Stimulated activated CD4-positive, alpha-beta T cell treated with anti-CD3 and anti-CD28 coated beads, TNF-alpha, amount 100 ng/mL, for 48 hours (primary cell): ENCODE results near the gene SBF1.

ENCODE experiments used
- DNase-seq, 3 donors: peaks; one replicate each; pipeline ENCODE4 v3.0.0-alpha.2; 2020; ENCODE audit warnings: low read depth in 3 of 3

Gene SBF1

DNA sequence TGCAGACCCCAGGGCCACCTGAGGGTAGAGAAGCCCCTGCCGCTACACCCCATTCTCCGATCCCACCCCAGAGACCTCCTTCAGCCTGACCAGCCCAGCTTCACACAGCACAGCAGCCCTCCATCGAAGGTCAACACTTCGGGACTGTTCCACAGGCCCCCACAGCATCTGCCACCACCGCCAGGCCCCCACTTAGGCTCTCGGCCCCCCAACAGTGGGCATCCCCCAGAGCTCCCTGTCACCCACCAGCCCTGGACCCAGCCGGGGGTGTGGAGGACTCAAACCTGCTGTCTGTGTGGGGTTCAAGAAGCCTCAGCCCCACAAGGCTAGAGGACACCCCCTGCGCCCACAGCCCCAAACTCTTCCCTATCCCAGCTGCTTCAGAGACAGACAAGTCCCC is 6.2 kb downstream of the SBF1 start:
- DNase-seq, result no peak

DNA sequence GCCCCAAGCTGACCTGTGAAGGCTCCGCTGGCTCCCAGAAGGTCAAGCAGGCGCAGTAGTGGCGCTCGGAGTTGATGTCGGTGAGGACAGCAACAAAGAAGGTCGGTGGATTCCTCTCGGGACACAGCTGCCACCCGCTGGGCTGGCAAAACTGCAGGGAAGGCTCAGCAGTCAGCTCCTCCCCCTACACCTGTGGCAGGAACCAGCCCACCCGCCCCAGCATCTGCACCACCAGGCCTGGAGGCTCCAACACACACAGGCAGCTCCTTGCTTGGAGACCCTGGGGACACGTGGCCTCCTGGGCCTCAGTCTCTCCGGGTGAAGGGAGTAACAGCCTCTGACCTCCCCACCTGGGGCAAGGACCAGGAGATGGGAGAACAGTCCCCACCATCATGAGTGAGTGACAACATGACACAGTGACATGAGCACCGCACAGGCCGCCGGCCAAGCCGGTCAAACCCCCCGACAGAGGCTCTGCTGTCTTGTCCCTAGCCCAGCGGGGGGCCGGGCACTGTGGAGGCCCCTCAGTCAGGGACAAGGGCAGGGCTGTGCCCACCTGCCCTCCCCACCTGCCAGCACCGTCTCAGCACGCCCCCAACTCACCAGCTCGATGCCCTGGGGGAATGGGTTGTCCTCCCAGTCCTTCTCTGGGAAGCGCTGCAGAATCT is 6.9 kb downstream of the SBF1 start:
- no peak for DNase-seq

DNA sequence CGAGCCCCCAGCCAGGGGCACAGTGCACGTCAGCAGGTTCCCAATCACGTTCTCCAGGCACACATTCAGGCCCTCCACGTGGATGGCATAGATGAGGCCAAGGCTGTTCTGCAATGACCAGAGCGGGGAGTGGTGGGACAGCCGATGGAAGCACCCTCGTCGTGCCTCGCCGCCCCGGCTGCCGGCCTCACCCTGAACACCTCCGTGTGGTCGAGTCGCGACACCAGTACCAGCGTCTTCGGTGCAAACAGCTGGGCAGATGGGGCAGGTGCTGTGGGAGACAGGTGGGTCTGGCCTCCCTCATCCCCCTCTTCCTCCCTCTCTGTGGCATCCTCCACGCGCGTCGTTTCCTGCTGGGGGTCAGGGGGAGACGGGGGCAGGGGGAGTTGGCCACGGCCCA is 7.5 kb downstream of the SBF1 start:
- DNase-seq, result no peak

DNA sequence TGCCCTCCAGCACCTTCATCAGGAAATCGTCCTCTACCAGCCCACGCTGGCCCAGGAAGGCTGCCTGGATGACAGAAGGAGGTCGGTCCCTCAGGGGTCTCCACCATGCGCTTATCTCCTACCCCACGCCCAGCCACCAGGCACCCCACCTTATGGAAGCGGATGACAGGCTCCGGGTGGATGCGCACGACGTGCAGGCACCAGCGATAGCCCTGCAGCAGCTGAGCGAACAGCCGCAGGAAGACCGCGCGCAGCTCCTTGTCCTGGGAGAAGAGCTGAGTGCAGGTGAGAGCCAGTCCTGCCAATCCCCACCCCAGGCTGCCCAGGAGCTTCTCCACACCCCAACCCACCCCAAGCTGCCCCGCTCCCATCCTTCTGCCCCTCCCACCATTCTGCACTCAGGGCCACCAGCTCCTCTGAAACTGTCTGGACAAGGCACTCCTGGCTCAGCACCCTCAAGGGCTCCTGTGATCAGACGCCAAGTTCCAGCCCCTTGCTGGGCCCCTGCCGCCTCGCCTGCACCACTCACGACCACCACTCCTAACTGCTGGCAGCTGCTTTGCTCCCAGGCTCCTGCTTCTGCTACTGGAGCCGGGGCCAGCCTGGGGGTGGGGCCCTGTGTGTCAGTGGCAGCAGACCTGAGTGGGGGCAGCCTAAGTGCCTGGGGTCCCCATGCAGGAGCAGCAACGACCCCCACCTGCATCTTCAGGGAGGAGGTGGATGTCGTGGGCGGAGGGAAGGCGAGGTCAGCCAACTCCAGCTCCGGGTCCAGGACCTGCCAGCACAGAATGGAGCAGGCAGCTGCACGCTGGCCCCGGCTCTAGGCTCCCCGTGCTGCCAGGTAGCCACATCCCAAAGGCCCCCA is 9.5 kb downstream of the SBF1 start:
- DNase-seq, result no peak

DNA sequence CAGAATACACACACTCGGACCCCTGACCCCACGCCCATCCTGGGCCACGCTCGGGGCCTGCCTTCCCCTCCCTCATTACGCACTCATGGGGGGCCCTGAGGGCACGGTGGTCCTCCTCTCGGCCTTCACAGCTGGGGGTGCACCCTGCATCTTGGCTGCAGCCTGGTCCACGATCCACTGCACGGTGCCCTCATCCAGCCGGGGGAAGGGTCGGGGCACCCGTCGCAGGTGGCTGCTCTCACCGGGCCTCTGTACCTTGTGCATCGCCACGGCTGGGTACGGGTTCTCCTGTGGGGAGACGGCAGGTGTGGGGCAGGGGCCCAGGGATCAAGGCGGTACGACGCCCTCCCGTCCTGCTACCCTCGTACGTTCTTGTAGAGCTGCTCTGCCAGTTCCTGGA is 10.4 kb downstream of the SBF1 start:
- DNase-seq, result no peak

DNA sequence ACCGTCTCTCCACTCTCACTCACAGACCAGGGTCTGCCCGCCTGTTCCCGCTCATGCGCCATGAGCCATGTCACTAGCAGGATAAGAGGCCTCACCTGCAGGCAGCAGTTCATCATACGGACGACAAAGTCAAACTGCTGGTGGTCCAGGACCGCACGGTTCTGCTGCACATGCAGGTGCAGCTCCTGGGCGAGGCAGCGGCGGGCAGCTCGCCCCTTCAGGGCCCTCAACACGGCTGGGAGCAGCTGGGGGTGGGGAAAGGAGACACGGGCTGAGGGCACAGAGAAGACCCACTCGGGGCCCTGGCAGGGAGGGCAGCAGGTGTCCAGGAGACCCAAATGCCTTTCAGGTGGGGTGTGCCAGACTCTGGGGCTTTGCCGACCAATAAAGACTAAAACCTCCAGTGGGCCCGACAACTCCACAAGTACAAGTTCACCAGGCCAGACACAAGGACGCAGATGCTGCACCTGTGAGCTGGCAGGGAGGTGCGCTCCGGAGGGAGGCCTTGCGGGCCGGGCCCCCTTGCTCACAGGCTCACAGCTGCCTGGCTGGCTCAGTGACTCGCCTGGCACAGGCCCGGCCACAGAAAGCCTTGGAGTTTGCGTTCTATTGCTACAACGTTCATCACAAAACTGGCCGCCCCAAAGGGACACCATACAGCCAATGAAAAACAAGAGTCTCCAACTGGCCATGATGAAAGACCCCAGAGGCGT is 11.5 kb downstream of the SBF1 start:
- no peak for DNase-seq

DNA sequence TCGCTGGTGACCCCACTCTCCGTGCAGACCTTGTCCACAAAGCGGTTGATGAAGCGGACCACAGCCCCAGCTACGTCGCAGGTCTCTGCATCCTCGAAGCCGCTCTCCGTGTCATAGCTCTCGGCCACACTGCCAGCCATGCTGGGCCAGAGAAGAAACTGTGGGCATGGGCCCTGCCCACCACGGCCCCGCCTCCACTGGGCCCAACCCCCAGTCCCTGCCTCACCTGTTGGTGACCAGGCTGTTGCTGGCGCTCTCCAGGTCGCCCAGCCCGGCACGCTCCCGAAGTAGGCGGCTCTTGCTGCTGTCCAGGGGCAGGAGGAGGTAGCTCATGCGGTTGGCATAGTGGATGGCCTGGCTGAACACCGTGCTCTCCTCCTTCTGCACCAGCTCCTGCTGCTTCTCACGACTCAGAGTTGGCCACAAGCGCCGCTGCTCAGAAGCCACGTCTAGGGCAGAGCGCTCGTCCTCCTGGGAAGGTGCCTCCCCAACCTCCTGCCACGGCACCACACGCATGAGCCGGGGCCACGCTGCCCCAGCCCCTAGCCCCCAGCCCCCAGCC is 12.8 kb downstream of the SBF1 start:
- DNase-seq, result no peak

DNA sequence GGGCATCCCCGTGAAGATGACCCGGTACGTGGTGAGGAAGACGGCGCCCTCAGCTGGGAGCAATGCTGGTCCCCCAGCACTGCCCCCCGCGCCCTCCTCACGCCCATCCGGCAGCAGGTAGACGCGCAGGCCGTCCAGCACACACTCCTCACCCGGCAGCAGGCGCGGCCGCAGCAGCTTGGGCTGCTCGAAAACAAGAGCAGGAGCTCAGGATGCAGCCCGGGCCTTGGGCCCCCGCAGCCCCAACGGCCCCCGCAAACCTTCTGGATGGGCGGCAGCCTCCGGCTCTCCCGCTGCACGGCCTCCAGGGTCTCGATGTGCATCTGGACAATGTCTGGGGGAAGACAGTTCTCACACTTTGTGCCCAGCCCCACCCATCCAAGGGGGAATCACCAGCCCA is 13.3 kb downstream of the SBF1 start:
- no peak for DNase-seq

DNA sequence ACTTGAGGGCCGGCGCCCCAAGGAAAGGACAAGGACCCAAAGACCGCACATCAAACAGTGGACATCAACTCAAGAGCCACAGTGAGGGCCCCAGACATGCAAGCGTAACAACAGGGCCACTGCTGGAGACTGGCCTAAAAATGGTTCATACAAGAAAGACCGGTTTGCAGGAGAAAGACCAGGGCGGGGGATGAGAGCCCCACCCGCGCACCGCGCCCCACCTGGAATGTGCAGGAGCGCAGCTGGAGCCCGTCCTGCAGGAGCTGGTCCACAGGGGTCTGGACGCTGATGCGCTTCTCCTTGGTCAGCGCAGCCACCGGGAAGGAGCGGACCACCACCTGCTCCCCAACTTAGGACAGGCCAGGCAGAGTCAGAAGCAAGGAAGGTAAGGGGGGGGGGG is 13.9 kb downstream of the SBF1 start:
- no peak for DNase-seq

DNA sequence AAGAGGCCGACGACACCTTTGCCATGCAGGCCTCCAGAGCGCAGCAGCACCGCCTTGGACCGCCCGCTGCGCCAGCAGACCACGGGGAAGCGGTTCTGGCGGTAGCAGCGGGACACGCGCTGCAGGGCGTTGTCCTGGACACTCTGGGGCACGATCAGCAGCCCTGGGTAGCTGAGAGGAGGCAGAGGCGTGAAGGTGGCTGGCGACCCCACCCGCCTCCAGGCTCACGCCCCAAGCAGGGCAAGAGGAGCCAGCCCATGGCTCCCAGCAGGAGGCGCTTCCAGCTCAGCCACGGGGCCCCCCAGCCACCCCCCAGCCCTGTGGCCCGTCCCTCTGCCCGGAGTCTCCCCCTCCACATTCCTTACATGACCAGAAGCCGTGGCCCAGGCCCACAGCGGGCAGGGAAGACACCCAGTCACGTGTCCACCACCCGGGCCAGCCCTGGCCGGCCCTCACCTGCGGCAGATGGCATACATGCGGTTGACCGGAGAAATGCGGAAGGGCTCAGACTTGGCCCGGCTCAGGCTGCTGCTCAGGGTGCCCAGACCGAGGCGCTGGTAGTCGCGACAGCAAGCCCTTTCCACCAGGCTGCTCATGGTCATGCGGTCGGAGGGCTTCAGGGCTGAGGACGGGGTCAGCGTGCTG is 15.2 kb downstream of the SBF1 start:
- no peak for DNase-seq

DNA sequence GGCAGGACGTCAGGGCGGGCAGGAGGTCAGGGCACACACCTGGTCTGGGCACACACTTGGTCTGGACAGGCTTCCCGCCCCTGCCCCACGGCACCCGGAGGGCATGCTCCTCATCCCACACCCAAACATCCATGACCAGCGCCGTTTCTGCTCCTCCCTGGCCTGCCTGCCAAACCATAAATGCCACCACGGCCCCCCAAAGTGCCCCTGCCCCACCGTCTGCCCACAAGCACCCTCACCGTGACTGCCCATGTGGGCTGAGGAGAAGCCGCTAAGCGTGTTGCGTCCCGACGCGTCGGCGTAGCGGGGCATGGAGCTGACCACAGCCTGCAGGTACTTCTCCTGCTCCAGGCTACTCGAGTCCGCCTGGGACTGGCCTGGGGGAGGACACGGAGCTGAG is 15.8 kb downstream of the SBF1 start:
- DNase-seq, result no peak

DNA sequence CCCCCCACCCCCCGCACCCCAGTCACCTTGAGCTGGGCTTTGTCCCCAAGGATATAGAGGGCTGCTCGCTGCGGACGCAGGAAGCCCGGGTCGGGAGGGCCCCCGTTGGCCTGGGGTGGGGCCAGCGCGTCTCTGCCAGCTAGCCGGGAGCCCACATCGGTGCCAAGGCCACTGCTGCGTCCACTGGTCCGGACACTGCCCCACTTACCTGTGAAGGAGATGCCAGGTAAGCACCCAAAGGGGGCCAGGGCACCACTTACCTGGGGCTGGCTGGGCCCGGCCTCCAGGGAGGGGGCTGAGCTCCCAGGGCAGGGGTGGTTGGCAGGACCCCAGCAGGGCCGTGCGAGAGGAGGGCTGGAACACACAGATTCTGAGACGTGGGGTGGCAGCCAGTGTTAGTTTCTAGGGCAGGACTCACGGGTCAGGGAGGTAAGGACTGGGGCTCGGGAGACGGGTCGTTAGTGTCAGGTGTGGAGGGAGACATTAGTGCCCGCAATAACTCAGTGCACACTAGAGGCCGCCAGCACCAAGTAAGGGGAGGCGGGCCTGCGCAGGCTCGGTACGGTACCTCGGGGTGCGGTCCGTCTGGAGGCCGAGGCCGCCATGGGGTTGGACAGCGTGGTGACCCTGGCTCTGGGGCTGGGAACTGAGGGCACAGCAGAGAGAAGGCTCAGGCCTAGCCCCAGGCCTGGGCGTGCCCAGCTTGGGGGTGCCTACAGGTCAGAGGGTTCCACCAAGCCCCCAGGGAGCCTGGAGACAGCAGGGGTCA is 18.2 kb downstream of the SBF1 start:
- DNase-seq, result no peak

DNA sequence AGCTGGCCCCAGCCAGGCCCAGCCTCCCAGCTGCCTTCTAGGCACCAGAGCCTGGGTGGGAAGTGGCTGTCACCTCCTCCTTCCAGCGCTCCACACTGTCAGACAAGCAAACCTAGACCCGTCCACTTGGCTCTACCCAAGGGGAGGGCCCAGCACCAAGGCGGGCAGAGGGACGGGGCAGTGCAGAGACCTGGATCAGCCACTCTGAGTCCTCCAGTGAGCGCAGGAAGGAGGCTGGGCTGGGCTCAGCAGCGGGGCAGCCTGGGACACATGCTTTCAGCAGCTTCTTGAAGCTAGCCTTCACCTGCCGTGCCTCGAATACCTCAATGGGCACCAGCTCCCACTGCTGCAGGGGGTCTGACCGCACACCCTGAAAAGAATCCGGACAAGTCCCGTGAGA is 18.8 kb downstream of the SBF1 start:
- DNase-seq, result no peak

DNA sequence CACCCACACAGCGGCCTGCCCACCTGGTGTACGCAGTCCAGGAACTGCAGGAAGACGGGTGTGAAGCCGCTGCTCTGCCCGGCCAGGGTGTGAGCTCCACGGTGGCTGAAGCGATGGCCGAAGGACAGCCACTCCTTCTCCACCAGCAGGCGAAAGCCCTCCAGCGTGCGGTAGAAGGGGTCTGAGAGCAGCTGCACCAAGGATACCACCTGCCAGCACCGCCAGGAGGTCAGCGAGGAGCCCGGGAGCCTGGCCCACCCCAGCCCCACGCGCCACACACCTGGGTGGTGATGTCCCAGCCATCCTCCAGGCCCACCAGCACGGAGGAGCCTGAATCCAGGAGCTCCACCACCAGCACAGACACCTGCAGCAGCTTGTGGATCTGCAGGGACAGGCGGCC is 19.6 kb downstream of the SBF1 start:
- no peak for DNase-seq

DNA sequence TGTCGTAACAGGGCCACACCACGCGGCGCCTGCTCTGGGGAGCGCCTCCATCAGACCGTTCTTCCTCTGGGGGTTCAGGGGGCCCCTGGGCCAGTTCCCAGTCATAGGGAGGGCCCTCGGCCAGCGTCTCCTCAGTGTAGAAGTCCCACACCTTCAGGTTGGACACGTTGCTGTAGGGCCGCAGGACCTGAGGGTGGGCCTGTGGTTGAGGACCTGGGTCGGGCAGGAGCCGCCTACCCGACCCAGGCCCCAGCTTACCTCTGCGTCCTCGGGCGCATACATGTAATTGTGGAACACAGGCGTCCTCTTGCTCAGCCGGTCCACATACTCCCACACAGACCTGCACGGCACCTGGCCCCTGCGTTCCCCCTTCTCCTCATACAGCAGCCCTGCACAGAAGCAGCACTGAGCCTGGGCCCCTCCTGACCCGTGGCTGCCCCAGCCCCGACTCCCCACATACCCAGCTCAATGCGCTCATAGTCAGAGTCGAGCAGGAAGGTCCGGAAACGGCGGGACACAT is 20.2 kb downstream of the SBF1 start:
- DNase-seq, result no peak

DNA sequence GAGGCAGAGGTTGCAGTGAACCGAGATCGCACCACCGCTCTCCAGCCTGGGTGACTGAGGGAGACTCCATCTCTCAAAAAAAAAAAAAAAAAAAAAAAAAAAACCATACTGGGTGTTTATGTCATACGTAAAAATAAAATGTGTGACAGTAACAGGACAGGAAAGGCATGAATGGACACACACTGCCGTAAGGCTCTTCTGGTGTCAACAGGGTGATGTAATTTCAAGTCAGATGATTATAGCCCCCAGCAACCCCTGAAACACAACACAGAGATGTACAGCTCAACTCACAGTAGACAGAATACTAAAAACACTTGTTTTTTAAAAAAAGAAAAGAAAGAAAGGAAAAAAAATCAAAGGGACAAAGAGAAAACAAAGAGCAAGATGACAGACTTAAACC is 22.2 kb downstream of the SBF1 start:
- no peak for DNase-seq

DNA sequence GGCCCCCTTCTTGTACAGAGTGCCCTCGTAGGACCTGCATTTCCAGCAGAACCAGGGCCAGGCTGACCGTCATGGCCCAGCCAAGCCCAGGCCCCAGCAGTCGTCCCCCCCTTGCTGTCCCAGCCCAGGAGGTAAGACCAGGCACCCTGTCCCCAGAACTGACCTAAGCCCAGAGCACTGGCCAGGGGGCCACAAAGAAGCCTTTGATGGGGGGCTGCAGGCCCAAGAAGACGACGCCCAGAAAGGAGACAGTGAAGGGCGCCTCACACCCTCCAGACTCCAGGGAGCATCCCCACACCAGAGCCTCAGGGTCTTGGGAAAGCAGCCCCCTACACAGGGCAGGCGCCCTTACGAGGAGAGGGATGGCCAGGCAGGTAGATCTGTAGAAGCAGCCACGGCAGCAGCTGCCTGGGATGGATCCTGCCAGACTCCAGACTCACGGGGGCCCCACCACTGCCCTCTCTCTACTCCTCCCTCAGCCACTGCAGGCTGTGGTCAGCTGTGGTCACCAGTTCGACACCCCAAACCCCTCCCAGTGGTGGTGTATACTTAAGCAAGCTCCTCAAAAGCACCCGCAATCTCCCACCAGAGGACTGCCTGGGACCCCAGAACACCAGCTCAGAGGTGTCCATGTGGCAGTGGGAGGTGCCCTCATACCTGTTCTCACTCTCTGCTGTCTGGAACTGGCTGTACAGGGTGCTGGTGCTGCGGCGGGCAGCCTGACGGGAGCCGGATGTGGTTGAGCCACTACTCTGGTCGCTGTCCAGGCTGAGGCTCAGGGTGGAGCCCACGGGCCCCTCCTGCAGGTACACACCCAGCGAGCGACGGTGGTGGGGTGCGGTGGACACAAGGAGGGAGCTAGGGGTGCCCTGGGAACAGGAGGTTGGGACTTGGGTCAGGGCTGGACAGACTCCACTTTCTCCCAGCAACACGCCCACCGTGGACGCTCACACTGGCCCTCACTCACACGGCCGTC is 27.0 kb downstream of the SBF1 start:
- DNase-seq, result no peak

DNA sequence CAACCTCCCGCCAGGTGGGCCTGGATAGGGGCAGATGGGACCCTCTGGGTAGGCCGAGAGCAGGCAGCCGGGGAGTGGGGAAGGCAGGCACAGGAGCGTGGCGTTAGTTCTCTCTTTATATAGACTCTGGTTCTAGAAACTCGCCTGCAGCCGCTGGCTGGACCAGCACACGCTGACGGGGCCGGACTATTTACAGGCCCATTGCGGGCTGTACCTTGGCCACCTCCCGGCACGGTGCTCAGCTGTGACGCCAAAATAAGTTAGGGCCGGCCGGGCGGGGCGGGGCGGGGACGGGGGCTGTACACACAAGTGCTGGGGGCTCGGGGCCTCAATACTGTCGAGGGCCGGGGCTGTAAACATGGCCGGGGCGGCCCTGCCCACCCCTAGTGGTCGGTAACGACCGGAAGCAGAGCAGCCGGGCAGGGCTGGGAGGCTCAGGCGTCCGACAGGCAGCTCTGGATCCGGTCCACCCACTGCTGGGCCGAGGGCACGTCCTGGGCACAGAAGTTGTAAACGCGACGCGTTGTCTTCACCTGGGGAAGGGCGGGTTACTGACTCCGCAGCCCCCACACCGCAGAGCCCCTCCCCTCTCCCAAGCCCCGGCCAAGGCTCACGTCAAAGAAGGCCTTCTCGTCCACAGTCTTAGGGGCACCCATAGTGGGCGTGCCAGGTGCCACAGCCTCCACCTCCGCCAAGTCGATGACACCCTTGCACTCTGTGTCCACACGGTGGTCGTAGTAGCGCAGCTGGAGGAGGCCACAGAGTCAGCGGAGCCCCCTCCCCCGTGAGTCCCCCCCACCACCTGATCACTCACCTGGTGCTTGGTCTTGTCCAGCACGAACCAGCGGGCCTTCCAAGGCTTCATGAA is 27.9 kb downstream of the SBF1 start:
- DNase-seq, result no peak
